H1 (cell line): ENCODE data around the gene GATAD2B. TPM values are rescaled to one million over a fixed set of nuclear protein-coding genes. Genes with fewer than 3 reads are reported as not detected.

Experiments used
- BCL11A ChIP-seq, 2 experiments: IDR thresholded peaks; one replicate each; pipeline ENCODE4 v1.6.1; 2011; ENCODE audit warnings: low read depth in 2 of 2, low read length in 2 of 2, mild to moderate bottlenecking in 2 of 2
- CHD7 ChIP-seq: fragments of 300-600 bp; sonication (generic); IDR thresholded peaks from 2 replicates; pipeline ENCODE4 v1.7.1; 2012; ENCODE audit warnings: low read length, moderate library complexity, mild to moderate bottlenecking, inconsistent platforms; ENCODE audit not compliant: insufficient replicate concordance
- EP300 ChIP-seq, 2 experiments: IDR thresholded peaks; 1 replicate in 1 of 2; 2 replicates in 1 of 2; pipeline ENCODE4 v1.6.1; 2011 to 2012; ENCODE audit warnings: low read depth in 2 of 2, low read length in 2 of 2, mild to moderate bottlenecking in 2 of 2, borderline replicate concordance in 1 of 2, inconsistent platforms in 1 of 2, moderate library complexity in 1 of 2
- HDAC6 ChIP-seq: IDR thresholded peaks from one replicate; pipeline ENCODE4 v1.7.1; 2012; ENCODE audit warnings: low read depth, mild to moderate bottlenecking, inconsistent platforms, low read length, moderate library complexity
- JUN ChIP-seq: IDR thresholded peaks from 2 replicates; pipeline ENCODE4 v1.6.1; 2011; ENCODE audit warnings: low read depth, mild to moderate bottlenecking, improper control_type of control experiment, low read length
- RBBP5 ChIP-seq: IDR thresholded peaks from 2 replicates; pipeline ENCODE4 v1.7.1; 2012; ENCODE audit warnings: low read depth, mild to moderate bottlenecking, inconsistent platforms, low read length, moderate library complexity, borderline replicate concordance
- RFX5 ChIP-seq: IDR thresholded peaks from 2 replicates; pipeline ENCODE4 v1.6.1; 2011; ENCODE audit warnings: low read depth, low read length, improper control_type of control experiment, borderline replicate concordance
- SP1 ChIP-seq: IDR thresholded peaks from 2 replicates; pipeline ENCODE4 v1.6.1; 2011; ENCODE audit warnings: low read depth, low read length
- TCF12 ChIP-seq: IDR thresholded peaks from 2 replicates; pipeline ENCODE4 v1.6.1; 2011; ENCODE audit warnings: low read depth, mild to moderate bottlenecking, low read length
- polyA plus RNA-seq, 7 experiments: library from polyadenylated mRNA; depleted of rRNA in 3 of 7; stranded (reverse) in 5 of 7; unstranded in 2 of 7; fragments of >200 nt in 5 of 7; fragments of 200-250 nt in 2 of 7; gene quantifications; 1 replicate in 5 of 7; 2 replicates in 1 of 7; 4 replicates in 1 of 7; pipeline versions ENCODE4 v1.2.1 to v1.2.3, GENCODE V29; 2011 to 2013; ENCODE audit warnings: missing spikeins in 2 of 7, mixed read lengths in 2 of 7
- total RNA-seq: library from RNA; stranded (reverse); fragmentation: NEBNext Ultra II Directional; extraction: Animal tissue kit (Norgen Biotek cat#: 25700); gene quantifications from 2 replicates; pipeline ENCODE4 v1.2.1, GENCODE V29; 2021

GATAD2B gene
- total and polyA plus RNA-seq, 2 of the 8 experiments (the other 6 are each of a cell fraction or from before 2014, with no cell fraction given) = 8.4 to 39.1 TPM

GRCh38 chr1:153921080-153921802, 1.5 kb downstream of the GATAD2B start (continued):
- TF ChIP-seq CHD7 (no peak), SP1 (no peak), RFX5 (no peak), TCF12 (no peak), RBBP5 (no peak), JUN (no peak), EP300 (IDR thresholded peaks at IDR 0.05; ENCODE audit: borderline replicate concordance in 1 of 2, low read depth in 2 of 2, low read length in 2 of 2) (no peak), HDAC6 (no peak), BCL11A (IDR thresholded peaks at IDR 0.05; ENCODE audit: low read depth in 2 of 2, low read length in 2 of 2) (no peak)
